HG03457 (cell line): Measurements from ENCODE around the gene SLC41A3.
A peak's percentile ranks its signal among the peaks of the same experiment; 100 is the strongest.
"Not testable (repeated sequence)": the region's sequence is repeated elsewhere in the genome, so short reads cannot be mapped to it uniquely, and the experiment has no call there.

Source experiments
- ATAC-seq: cut with Tn5 transposase; IDR thresholded peaks from one replicate; pipeline ENCODE4 v1.9.1; 2021; ENCODE audit warnings: moderate number of reproducible peaks; ENCODE audit not compliant: unreplicated experiment

Gene SLC41A3

GRCh38 chr3:126013751-126014156 is 70.2 kb downstream of the SLC41A3 start:
- ATAC-seq: no peak

- ATAC-seq: no peak
Observed at GRCh38 chr3:126009181-126009580, 74.7 kb downstream of the SLC41A3 start.

- ATAC-seq: no peak
Observed at GRCh38 chr3:126008219-126008618, 75.7 kb downstream of the SLC41A3 start.

- no peak for ATAC-seq
Observed at GRCh38 chr3:126005951-126006350, 78.0 kb downstream of the SLC41A3 start.

GRCh38 chr3:126004692-126005091 is 79.2 kb downstream of the SLC41A3 start:
- ATAC-seq: no peak

- no peak for ATAC-seq
Observed at GRCh38 chr3:126004217-126004616, 79.7 kb downstream of the SLC41A3 start.

- no peak for ATAC-seq
Observed at GRCh38 chr3:126003447-126004190, 80.3 kb downstream of the SLC41A3 start.

- no peak for ATAC-seq
Observed at GRCh38 chr3:126002189-126002588, 81.7 kb downstream of the SLC41A3 start.

GRCh38 chr3:125996751-125997150 is 87.2 kb downstream of the SLC41A3 start:
- ATAC-seq: not testable (repeated sequence)

GRCh38 chr3:125990253-125990970 is 93.5 kb downstream of the SLC41A3 start:
- ATAC-seq: peak; percentile 66

GRCh38 chr3:125984951-125985350 is 99.0 kb downstream of the SLC41A3 start:
- ATAC-seq: not testable (repeated sequence)

- ATAC-seq: not testable (repeated sequence)
Observed at GRCh38 chr3:125977104-125977503, 106.8 kb downstream of the SLC41A3 start.

- ATAC-seq: not testable (repeated sequence)
Observed at GRCh38 chr3:125976003-125976390, 107.9 kb downstream of the SLC41A3 start.

GRCh38 chr3:125975245-125976002 is 108.5 kb downstream of the SLC41A3 start:
- ATAC-seq: not testable (repeated sequence)

- peak; percentile 52 for ATAC-seq
Observed at GRCh38 chr3:125971997-125972944, 111.7 kb downstream of the SLC41A3 start.

- not testable (repeated sequence) for ATAC-seq
Observed at GRCh38 chr3:125968701-125969592, 115.0 kb downstream of the SLC41A3 start, which contains the start of gene ROPN1B. TSS of gene ROPN1B (plus strand) at chr3:125969178. CDS start at chr3:125972055, 2,877 bp downstream.

- not testable (repeated sequence) for ATAC-seq
Observed at GRCh38 chr3:125968121-125968520, 115.8 kb downstream of the SLC41A3 start.

- ATAC-seq: no peak
Observed at GRCh38 chr3:125967156-125967555, 116.8 kb downstream of the SLC41A3 start.

GRCh38 chr3:125965505-125965904 is 118.4 kb downstream of the SLC41A3 start:
- no peak for ATAC-seq
